HL-60 (cell line): ENCODE measurements around the gene NCBP2L.

Source experiments
- CTCF ChIP-seq: IDR thresholded peaks from one replicate; pipeline ENCODE4 v1.5.1; 2011; ENCODE audit warnings: low read length, control low read depth, inconsistent platforms; ENCODE audit not compliant: insufficient read depth
- POLR2AphosphoS5 ChIP-seq: IDR thresholded peaks from 2 replicates; pipeline ENCODE4 v1.6.1; 2012; ENCODE audit warnings: low read depth
- REST ChIP-seq: IDR thresholded peaks from 2 replicates; pipeline ENCODE4 v1.6.1; 2012; ENCODE audit warnings: low read depth; ENCODE audit not compliant: insufficient replicate concordance

GRCh38 chrX:107825698-107826237 lies 48.2 kb downstream of the NCBP2L start, which contains the start of gene MID2:
- TF ChIP-seq CTCF (no peak), REST (no peak), POLR2AphosphoS5 (no peak)
